Heart right ventricle (tissue), 16 donors: ENCODE results near the gene NPEPL1. TPM values are rescaled to one million over a fixed set of nuclear protein-coding genes. Genes with fewer than 3 reads are reported as not detected.

ENCODE experiments used
- ATAC-seq, 8 donors: fragments of 200-7000 bp; cut with Tn5 transposase; one replicate each; pipeline ENCODE4 v1.9.1; 2020; ENCODE audit warnings: mild to moderate bottlenecking in 8 of 8, moderate library complexity in 8 of 8, moderate number of reproducible peaks in 1 of 8
- DNase-seq, 2 donors: peaks; one replicate each; pipeline ENCODE4 v3.0.0-alpha.2; 2020
- H3K27ac ChIP-seq, 10 donors: fragments of 200-600 bp; sonication (generic) in 2 of 10; one replicate each; pipeline versions ENCODE4 v1.5.0 to v1.8.0; 2020 to 2022; ENCODE audit warnings: mild to moderate bottlenecking in 3 of 10
- H3K27me3 ChIP-seq, 7 donors: fragments of 200-600 bp; one replicate each; pipeline ENCODE4 v1.8.0; 2021 to 2022; ENCODE audit warnings: mild to moderate bottlenecking in 2 of 7
- H3K36me3 ChIP-seq, 9 donors: fragments of 200-600 bp; sonication (generic) in 1 of 9; one replicate each; pipeline versions ENCODE4 v1.5.0 to v1.8.0; 2020 to 2022; ENCODE audit warnings: mild to moderate bottlenecking in 2 of 9
- H3K4me1 ChIP-seq, 9 donors: fragments of 200-600 bp; sonication (generic) in 1 of 9; one replicate each; pipeline versions ENCODE4 v1.5.0 to v1.8.0; 2020 to 2022; ENCODE audit warnings: mild to moderate bottlenecking in 4 of 9
- H3K4me3 ChIP-seq, 10 donors: fragments of 200-600 bp; sonication (generic) in 2 of 10; one replicate each; pipeline versions ENCODE4 v1.5.0 to v1.8.0; 2020 to 2022; ENCODE audit warnings: mild to moderate bottlenecking in 7 of 10, moderate library complexity in 2 of 10
- H3K9me3 ChIP-seq, 11 donors: fragments of 200-600 bp in 10 of 11; sonication (generic) in 2 of 11; one replicate each; pipeline versions ENCODE4 v1.5.0 to v1.8.0; 2013 to 2022; ENCODE audit warnings: mild to moderate bottlenecking in 2 of 11, control low read depth in 1 of 11, moderate library complexity in 1 of 11
- CTCF ChIP-seq, 9 donors: fragments of 200-600 bp; sonication (generic) in 2 of 9; IDR thresholded peaks; one replicate each; pipeline versions ENCODE4 v1.5.0 to v1.8.0; 2021 to 2022; ENCODE audit warnings: antibody characterized with exemption in 9 of 9, mild to moderate bottlenecking in 5 of 9, moderate library complexity in 1 of 9
- WGBS, 2 donors: extraction: QIAGEN DNeasy Blood & Tissue Kit; methylation state at CpG; one replicate each; pipeline ENCODE4 v1.1.7; 2013; ENCODE audit warnings: inconsistent platforms in 1 of 2; 5-methylcytosine and 5-hydroxymethylcytosine counted together
- intact Hi-C, 10 donors: fragments of 100-400 bp; cut with DNase I; formaldehyde crosslinking; loops; one replicate each; pipeline versions ENCODE4 v1.11.1 to v1.14.2; 2022
- polyA plus RNA-seq, 2 donors: library from polyadenylated mRNA; stranded (reverse); fragments of 200-250 nt; gene quantifications; one replicate each; pipeline ENCODE4 v1.2.3, GENCODE V29; 2013
- total RNA-seq, 10 donors: library from RNA; stranded (reverse); fragmentation: NEBNext Ultra II Directional in 3 of 10; extraction: Animal tissue kit (Norgen Biotek cat#: 25700) in 3 of 10; gene quantifications; one replicate each; pipeline versions ENCODE4 v1.2.1 to v1.2.4, GENCODE V29; 2021 to 2023
- donor health status: Arrhythmogenic right ventricular cardiomyopathy.
- donor health status: ischemic (EF 13 %, LVEDD 7.1; RV severe dilation, severe dysfunction).
- donor health status: healthy with polysubstance abuse.
- donor health status: DM: no; HTN: yes; CAD: no.
- donor health status: DM: no; HTN: no; CAD: no.
- donor health status: ischemic (EF 25% LVEDD 6.9; RV normal size, moderate dysfunction).
- donor health status: ischemic (EF 25% LVEDD 5.7; RV mildly dilated, moderate dysfunction).
- donor health status: healthy.
- donor health status: DM: yes; HTN: yes; CAD: no.
- donor health status: Ischemic cardiomyopathy.
- donor health status: ischemic (EF 35%, LVEDD 5.7; RV mildly dilated, moderate dysfunction).
- donor health status: nonischemic (EF 11% LVEDD 7.7; RV severe dilation, severe dysfunction).
- donor health status: DM: yes; HTN: yes; CAD: no.
- donor health status: PGD.
- donor health status: ischemic (EF 29% LVEDD 5.4; RV normal size, mild dysfunction).
- donor health status: nonischemic (EF 23%, LVEDD 6.1; RV moderate dilation, normal function).

The NPEPL1 gene
- total and polyA plus RNA-seq, 12 donors = 16.7 to 46.7 (median 29.9) TPM

- Histone ChIP-seq H3K9me3 (no peaks in the 10 kb centered on the region), H3K27ac (no peak overlapping the region), H3K4me3 (no peak overlapping the region), H3K36me3 (peaks cover 0 to 41% (median 0%) of the 10 kb centered on the region in 9 donors), H3K27me3 (no peaks in the 10 kb centered on the region), H3K4me1 (no peaks in the 10 kb centered on the region)
- 91% methylated on average over 11 of the region's 11 CpGs for WGBS, 2 donors
- DNase-seq (no peak), ATAC-seq (no peak)
- intact Hi-C loops = no loop called here
- TF ChIP-seq CTCF (IDR thresholded peaks at IDR 0.05) = no peak
Measured at GRCh38 chr20:58682656-58683531, 9.7 kb upstream of the NPEPL1 start.

- Histone ChIP-seq H3K9me3 (no peaks in the 10 kb centered on the region), H3K4me3 (no peak overlapping the region), H3K27me3 (no peaks in the 10 kb centered on the region), H3K36me3 (peaks cover 0 to 30% (median 0%) of the 10 kb centered on the region in 9 donors), H3K4me1 (peaks cover 0 to 7% (median 4%) of the 10 kb centered on the region in 9 donors), H3K27ac (no peak overlapping the region)
- 96 to 99% methylated on average over 2 of the region's 2 CpGs for WGBS, 2 donors
- ATAC-seq (no peak), DNase-seq (no peak)
- TF ChIP-seq CTCF (IDR thresholded peaks at IDR 0.05) = no peak
- intact Hi-C loops = no loop called here
Measured at GRCh38 chr20:58684291-58684690, 8.3 kb upstream of the NPEPL1 start.

- 87 to 88% methylated on average over 5 of the region's 5 CpGs for WGBS, 2 donors
- no peak for TF ChIP-seq CTCF (IDR thresholded peaks at IDR 0.05)
- no peak for ATAC-seq
- H3K27ac ChIP-seq = no peak overlapping the region
- no peak for DNase-seq
- H3K36me3 ChIP-seq = peaks cover 0 to 13% (median 0%) of the 10 kb centered on the region in 9 donors
- H3K4me3 ChIP-seq = no peak overlapping the region
- intact Hi-C loops = no loop called here
- H3K27me3 ChIP-seq = no peaks in the 10 kb centered on the region
- peaks cover 0 to 17% (median 5%) of the 10 kb centered on the region in 9 donors for H3K4me1 ChIP-seq
- H3K9me3 ChIP-seq = no peaks in the 10 kb centered on the region
Measured at GRCh38 chr20:58685988-58686387, 6.6 kb upstream of the NPEPL1 start.

GRCh38 chr20:58688414-58688813 is 4.2 kb upstream of the NPEPL1 start:
- no peak for TF ChIP-seq CTCF (IDR thresholded peaks at IDR 0.05)
- Histone ChIP-seq H3K4me1 (peaks cover 3 to 33% (median 22%) of the 10 kb centered on the region in 9 donors), H3K4me3 (no peak overlapping the region), H3K36me3 (peaks cover 0 to 12% (median 0%) of the 10 kb centered on the region in 9 donors), H3K27me3 (no peaks in the 10 kb centered on the region), H3K9me3 (no peaks in the 10 kb centered on the region), H3K27ac (no peak overlapping the region)
- intact Hi-C loops = no loop called here
- ATAC-seq (no peak), DNase-seq (no peak)
- WGBS, 2 donors = 92 to 95% methylated on average over 4 of the region's 4 CpGs
